Ishikawa (cell line): ENCODE data around the gene RAPGEF2.

Experiments
- CEBPB ChIP-seq: IDR thresholded peaks from 2 replicates; pipeline ENCODE4 v1.6.1; 2012
- CREB1 ChIP-seq: IDR thresholded peaks from 2 replicates; pipeline ENCODE4 v1.6.1; 2012; ENCODE audit warnings: low read depth
- EGR1 ChIP-seq: IDR thresholded peaks from 2 replicates; pipeline ENCODE4 v1.6.1; 2012
- EP300 ChIP-seq: IDR thresholded peaks from 2 replicates; pipeline ENCODE4 v1.6.1; 2012; ENCODE audit warnings: borderline replicate concordance
- FOXM1 ChIP-seq: IDR thresholded peaks from 2 replicates; pipeline ENCODE4 v1.6.1; 2012; ENCODE audit warnings: low read depth, borderline replicate concordance
- NFIC ChIP-seq: IDR thresholded peaks from 2 replicates; pipeline ENCODE4 v1.6.1; 2012
- RAD21 ChIP-seq: IDR thresholded peaks from 2 replicates; pipeline ENCODE4 v1.6.1; 2012; ENCODE audit warnings: low read depth
- TAF1 ChIP-seq: IDR thresholded peaks from 2 replicates; pipeline ENCODE4 v1.6.1; 2012; ENCODE audit warnings: low read depth, mild to moderate bottlenecking
- TCF12 ChIP-seq: IDR thresholded peaks from 2 replicates; pipeline ENCODE4 v1.6.1; 2012; ENCODE audit warnings: low read depth
- TEAD4 ChIP-seq: IDR thresholded peaks from 2 replicates; pipeline ENCODE4 v1.6.1; 2012
- YY1 ChIP-seq: IDR thresholded peaks from 2 replicates; pipeline ENCODE4 v1.6.1; 2012; ENCODE audit warnings: low read depth
- ZBTB7A ChIP-seq: IDR thresholded peaks from 2 replicates; pipeline ENCODE4 v1.6.1; 2012; ENCODE audit warnings: low read depth
- TF ChIP-seq, protein P1 (sequence below): IDR thresholded peaks from 2 replicates; pipeline ENCODE4 v1.6.1; 2012
- TF ChIP-seq, protein P2 (sequence below): IDR thresholded peaks from 2 replicates; pipeline ENCODE4 v1.6.1; 2012; ENCODE audit warnings: low read depth, mild to moderate bottlenecking
- TF ChIP-seq, protein P3 (sequence below): IDR thresholded peaks from 2 replicates; pipeline ENCODE4 v1.6.1; 2012

The RAPGEF2 gene

DNA sequence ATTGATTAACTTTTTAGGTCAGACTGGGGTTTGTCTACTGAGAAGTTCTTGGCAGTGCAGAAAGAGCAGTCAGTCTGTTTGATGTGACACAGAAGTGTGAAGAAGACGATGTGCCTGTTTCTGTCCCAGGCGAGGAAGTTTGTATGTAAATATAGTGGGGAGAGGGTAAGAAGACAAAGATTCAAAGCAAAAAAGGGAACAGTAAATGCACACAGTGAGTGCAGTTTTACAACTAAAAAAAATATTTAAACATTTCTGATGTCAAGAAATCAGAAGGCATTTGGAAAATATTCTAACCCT, 264.9 kb downstream of the RAPGEF2 start:
- TF ChIP-seq TEAD4 (no peak), EGR1 (no peak), TCF12 (no peak), YY1 (no peak), EP300 (no peak), TAF1 (no peak), NFIC (no peak), CREB1 (no peak), ZBTB7A (no peak), CEBPB (no peak)
- TF ChIP-seq, protein P1, sequence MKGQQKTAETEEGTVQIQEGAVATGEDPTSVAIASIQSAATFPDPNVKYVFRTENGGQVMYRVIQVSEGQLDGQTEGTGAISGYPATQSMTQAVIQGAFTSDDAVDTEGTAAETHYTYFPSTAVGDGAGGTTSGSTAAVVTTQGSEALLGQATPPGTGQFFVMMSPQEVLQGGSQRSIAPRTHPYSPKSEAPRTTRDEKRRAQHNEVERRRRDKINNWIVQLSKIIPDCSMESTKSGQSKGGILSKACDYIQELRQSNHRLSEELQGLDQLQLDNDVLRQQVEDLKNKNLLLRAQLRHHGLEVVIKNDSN = no peak

DNA sequence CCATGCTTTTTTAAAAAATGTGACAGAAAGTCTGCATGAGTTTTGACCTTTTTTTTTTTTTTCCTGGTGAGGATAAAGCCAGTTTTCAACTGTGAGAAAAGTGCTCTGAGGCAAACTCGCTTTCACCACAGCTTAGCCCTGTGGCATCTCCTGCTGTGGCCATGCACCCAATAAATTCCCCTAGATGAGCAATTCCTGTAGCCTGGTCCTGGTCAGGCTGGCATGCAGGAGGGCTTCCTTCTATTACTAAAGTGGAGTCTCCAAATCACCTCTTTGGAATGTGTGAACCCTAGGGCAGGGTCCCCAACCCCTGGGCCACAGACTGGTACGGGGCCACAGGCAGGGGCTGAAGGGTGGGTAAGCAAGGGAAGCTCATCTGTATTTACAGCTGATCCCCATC, 265.4 kb downstream of the RAPGEF2 start:
- TF ChIP-seq EP300 (no peak), CREB1 (no peak), RAD21 (no peak), YY1 (no peak), EGR1 (no peak), TCF12 (no peak), ZBTB7A (no peak), TAF1 (no peak), TEAD4 (no peak), CEBPB (no peak), NFIC (no peak), FOXM1 (no peak)
- TF ChIP-seq, protein P2, sequence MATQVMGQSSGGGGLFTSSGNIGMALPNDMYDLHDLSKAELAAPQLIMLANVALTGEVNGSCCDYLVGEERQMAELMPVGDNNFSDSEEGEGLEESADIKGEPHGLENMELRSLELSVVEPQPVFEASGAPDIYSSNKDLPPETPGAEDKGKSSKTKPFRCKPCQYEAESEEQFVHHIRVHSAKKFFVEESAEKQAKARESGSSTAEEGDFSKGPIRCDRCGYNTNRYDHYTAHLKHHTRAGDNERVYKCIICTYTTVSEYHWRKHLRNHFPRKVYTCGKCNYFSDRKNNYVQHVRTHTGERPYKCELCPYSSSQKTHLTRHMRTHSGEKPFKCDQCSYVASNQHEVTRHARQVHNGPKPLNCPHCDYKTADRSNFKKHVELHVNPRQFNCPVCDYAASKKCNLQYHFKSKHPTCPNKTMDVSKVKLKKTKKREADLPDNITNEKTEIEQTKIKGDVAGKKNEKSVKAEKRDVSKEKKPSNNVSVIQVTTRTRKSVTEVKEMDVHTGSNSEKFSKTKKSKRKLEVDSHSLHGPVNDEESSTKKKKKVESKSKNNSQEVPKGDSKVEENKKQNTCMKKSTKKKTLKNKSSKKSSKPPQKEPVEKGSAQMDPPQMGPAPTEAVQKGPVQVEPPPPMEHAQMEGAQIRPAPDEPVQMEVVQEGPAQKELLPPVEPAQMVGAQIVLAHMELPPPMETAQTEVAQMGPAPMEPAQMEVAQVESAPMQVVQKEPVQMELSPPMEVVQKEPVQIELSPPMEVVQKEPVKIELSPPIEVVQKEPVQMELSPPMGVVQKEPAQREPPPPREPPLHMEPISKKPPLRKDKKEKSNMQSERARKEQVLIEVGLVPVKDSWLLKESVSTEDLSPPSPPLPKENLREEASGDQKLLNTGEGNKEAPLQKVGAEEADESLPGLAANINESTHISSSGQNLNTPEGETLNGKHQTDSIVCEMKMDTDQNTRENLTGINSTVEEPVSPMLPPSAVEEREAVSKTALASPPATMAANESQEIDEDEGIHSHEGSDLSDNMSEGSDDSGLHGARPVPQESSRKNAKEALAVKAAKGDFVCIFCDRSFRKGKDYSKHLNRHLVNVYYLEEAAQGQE = no peak
- TF ChIP-seq, protein P1 = no peak
- TF ChIP-seq, protein P3, sequence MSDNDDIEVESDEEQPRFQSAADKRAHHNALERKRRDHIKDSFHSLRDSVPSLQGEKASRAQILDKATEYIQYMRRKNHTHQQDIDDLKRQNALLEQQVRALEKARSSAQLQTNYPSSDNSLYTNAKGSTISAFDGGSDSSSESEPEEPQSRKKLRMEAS = no peak

DNA sequence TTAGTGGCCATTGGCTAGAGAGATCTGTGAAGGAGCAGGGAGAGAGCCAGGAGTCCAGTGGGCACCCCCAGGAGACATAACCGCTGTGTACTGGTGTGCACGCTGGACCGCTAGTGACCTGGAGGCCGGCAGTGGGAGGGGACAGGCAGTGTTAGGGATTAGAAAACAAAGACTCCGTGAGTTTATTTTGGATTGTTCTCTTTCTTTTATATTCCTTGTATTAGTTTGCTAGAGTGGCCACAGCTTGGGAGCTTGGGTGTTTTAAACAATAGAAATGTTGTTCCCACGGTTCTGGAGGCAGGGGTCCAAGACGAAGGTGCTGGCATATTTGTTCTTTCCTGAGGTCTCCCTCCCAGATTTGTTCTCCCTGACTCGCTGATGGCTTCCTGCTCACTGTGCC, 266.4 kb downstream of the RAPGEF2 start:
- TF ChIP-seq RAD21 (no peak), FOXM1 (no peak), EGR1 (no peak)

DNA sequence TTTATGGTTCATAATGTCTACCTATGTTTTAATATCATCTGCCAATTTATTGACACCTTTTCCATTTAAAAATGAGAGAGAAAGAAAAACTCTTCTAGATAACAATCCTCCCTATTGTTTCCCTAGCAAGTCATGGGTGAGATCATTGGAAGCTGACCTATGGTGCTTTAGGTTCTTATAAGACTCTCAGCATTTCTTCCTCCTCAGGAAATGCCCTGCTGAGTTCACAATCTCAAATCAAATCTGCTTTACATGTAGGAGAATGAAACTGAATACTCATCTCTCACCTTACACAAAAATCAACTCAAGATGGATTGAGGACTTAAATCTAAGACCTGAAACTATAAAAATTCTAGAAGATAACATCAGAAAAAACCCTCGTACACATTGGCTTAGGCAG, 267.4 kb downstream of the RAPGEF2 start:
- TF ChIP-seq ZBTB7A (no peak), YY1 (no peak), EGR1 (no peak), CREB1 (no peak), NFIC (no peak), RAD21 (no peak), FOXM1 (no peak), TCF12 (no peak), CEBPB (no peak), EP300 (no peak), TEAD4 (no peak), TAF1 (no peak)
- TF ChIP-seq, protein P3 = no peak
- TF ChIP-seq, protein P2 = no peak
- TF ChIP-seq, protein P1 = no peak

DNA sequence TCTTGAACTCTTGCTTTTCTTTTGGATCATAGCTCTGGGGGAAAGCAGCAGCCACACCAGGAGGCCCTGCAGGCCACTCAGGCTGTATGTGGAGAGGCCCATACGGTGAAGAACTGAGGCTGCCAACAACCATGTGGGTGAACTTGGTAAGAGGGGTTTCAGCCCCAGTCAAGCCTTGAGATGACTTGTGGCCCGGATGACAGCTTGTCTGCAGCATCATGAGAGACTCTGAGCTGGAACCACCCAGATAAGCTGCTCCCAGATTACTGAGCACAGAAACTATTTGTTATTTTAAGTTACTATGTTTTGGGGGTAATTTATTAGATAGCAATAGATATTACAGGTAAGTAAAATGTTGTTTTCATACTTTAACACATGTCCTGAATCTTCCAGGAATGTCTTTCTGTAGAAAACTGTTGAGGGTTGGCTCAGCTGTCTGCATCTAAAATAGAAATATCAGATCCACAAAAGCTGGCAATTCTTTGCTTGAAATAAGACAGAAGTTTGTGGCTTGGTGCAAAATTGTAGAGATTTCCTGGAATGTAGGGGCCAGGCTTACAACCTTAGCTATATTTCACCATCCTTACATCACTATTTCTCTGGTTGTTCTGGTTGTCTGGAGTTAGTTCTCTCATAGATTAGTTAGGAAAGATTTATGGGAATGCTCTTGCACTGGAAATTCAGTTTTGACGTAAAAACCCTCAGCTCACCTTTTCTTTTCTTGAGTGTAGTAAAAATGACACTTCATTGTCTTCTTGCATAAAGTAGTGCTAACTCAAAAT, 272.1 kb downstream of the RAPGEF2 start:
- TF ChIP-seq FOXM1 (no peak), YY1 (no peak), TAF1 (no peak), ZBTB7A (no peak), TEAD4 (no peak)
- TF ChIP-seq, protein P3 = no peak
